GM18508 (cell line): ENCODE results near the gene BRWD1.

Experiments used
- ATAC-seq: cut with Tn5 transposase; IDR thresholded peaks from one replicate; pipeline ENCODE4 v1.9.1; 2021; ENCODE audit warnings: moderate number of reproducible peaks; ENCODE audit not compliant: insufficient read depth, unreplicated experiment

The BRWD1 gene

DNA sequence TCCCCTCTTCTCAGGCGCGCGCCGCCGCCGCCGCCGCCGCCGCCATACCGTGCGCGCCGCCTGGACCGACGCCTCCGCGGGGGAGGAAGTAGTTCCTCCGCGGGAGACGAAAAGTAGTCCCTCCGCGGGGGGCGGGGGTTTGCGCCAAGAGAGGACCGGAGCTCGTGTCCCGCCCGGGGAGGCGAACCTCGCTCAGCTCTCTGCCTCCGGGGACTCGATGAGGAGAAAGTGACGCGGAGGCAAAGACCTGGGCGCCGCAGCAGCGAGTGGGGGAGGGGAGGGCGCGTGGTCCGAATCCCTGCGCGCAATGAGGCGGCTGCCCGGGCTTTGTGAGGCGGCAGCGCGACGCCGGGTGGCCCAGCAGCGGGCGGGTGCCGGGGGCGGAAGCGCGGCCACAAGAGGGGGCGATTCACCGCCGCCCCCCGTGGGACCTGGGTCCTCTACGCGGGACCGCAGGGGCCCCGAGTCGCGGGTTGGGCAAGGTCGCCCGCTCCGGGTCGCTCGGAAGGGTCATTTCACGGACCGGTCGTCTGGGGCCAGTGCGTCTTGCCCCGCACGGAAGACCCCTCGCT is at the start of gene BRWD1:
Gene BRWD1 (minus strand): TSS at position 62 of the 572 bp plus-strand sequence. CDS start 141 bp downstream, outside the sequence.
- ATAC-seq, result no peak

GRCh38 chr21:39362733-39363132 is 49.3 kb upstream of the BRWD1 start:
- no peak for ATAC-seq

DNA sequence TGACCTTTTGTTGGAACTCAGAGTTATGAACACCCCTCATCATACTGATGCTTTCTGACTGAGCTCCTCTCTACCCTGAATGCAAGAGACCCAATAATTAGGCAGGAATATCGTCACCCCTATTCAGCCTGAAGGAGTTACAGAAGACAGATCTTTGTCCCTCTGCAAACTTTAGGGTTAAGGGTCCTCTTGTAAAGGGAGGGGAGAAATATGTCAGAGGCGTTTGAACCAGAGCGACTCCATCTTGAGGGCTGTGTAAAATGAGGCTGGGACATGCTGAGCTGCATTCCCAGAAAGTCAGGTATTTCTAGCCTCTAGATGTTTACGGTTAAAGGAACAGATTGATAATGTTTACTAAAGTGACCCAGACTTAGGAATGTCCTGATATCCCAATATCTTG is 46.0 kb upstream of the BRWD1 start:
- no peak for ATAC-seq

- no peak for ATAC-seq
Observed at GRCh38 chr21:39353295-39353694, 39.9 kb upstream of the BRWD1 start.

DNA sequence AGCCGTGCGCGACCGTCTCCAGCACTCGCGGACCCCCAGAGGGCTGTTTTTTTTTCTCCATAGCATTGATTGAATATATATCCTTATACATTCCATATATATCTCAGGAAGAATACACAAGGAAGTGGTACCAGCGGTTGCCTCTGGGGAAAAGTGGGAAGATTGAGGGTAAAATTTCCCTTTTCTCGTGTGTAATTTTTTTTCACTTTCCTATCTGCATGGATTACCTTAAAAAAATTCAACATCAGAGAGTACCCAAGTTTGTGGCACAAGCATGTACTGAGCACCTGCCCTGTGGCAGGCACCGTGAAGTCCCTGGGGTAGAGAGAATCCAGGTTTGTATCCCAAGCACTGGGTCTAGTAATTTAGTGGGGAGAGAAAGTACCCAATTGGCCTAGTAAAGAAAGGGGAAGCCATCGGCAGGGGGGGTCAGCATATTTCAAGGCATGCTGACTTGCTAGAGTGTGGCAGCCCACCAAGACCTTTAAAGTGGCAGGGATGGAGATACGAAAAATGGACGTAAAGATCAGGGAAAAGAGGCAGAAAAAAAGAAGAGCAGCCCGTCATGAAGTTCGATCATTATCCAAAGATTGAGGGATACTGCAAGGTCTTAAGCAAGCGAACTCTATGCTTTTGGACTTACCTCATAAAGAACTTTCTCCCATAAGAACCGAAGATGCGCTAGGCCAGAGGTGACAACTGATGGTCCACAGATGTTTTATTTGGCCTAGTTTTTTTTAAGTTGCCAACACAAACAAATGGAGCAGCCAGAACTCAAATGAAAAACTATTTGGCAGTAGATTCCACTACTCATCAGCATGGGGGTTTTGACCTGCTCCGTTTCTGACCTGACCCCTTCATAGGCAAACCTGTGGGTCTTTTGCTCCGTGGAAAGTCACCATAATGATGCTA is 36.9 kb upstream of the BRWD1 start:
- ATAC-seq, result no peak

DNA sequence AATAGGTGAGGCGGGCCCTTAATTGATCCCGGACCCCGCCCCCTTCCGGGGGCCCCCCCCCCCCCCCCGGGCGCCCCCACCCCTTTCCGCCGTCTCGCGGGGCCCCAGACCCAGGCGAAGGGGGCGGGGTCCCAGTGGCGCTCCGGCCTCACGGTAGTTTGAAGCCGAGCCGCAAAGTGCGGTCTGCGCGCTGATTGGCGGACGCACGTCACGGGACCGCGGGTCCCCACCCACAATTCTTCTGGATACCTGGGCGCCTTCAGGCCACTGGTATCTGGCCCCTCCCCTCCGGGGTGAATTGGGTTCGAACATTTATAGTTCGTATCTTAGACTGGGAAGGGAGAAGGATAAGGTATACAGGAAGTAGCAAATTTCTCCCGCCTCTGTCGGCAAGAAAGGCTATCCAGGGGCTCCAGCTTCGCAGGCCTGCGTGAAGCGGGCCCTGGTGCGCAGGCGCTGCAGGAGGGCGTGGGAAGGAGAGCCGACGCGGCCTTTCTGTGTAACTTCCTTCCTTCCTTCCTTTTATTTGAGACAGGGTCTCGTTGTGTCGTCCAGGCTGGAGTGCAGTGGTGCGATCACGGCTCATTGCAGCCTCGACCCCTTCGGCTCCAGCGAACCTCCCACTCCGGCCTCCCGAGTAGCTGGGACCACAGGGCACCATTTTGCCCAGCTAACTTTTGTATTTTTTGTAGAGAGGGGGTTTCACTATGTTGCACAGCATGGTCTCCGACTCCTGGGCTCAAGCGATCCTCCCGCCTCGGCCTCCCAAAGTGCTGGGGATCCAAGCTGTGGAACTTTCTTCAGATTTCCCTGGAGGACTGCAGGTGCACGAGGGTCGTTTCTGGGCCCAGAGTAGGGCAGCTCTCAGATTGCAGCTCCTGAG is 36.0 kb upstream of the BRWD1 start:
- peak; percentile 61 for ATAC-seq

GRCh38 chr21:39348355-39349210 is 35.2 kb upstream of the BRWD1 start, which contains the start of gene HMGN1:
Gene HMGN1 (minus strand): TSS chr21:39349088. CDS start chr21:39348917, 171 bp downstream.
- ATAC-seq, result peak; percentile 28

DNA sequence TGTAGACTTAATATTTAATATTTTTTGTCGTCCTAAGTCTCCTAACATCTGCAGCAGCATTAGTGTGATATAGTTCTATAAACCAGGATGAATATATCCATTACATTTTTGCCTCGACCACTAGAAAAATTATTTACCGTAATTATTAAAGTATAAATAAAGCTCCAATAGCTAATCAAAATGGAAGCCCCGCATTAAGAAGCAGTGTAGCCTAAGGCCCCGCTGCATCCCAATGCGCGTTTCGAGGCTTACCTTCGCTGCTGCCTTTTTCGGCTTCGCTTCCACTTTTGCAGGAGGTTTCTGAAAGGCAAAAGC is 34.6 kb upstream of the BRWD1 start:
- ATAC-seq, result no peak

- no peak for ATAC-seq
Observed at GRCh38 chr21:39347537-39347936, 34.1 kb upstream of the BRWD1 start.

- no peak for ATAC-seq
Observed at GRCh38 chr21:39346671-39347331, 33.4 kb upstream of the BRWD1 start.

DNA sequence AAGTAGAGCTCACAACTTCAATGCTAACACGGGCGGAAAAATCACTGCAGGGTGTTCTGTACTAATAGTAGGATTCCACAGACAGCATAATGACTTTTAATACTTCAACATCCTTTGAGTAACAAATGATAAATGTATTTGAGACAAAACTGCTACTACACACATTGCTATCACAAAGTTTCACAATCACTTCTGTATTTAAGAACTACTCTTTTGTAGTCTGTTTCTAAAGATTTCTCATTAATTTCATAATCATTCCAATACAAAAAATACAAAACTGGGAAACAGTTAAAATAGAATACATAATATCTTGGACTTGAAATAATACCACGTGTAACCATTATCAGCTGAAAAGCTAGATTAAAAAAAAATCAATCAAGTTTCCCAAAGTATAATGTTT is 32.8 kb upstream of the BRWD1 start:
- ATAC-seq, result no peak

GRCh38 chr21:39345440-39345839 is 32.0 kb upstream of the BRWD1 start:
- ATAC-seq, result no peak

- no peak for ATAC-seq
Observed at GRCh38 chr21:39344848-39345247, 31.4 kb upstream of the BRWD1 start.

- no peak for ATAC-seq
Observed at GRCh38 chr21:39341249-39341923, 28.0 kb upstream of the BRWD1 start.

DNA sequence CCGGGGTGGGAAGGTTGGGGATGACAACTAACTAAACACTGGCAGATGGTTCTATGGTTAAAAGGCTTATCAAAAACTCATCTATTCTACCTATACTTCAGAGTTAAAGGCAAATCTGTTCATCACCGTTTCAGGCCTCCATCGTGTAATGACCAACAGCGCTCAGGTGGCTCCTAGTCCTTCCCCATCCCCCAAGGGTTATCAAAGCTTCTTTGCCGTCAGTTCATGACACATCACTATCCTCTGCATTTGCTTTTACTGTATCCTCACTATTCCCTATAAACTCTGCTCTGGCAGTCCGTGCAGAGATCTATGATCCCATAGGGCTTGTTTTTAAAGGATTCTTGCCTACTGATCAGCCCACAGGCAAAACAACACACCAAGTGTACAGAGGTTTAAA is 27.3 kb upstream of the BRWD1 start:
- no peak for ATAC-seq

GRCh38 chr21:39339231-39339630 is 25.8 kb upstream of the BRWD1 start:
- ATAC-seq, result no peak

DNA sequence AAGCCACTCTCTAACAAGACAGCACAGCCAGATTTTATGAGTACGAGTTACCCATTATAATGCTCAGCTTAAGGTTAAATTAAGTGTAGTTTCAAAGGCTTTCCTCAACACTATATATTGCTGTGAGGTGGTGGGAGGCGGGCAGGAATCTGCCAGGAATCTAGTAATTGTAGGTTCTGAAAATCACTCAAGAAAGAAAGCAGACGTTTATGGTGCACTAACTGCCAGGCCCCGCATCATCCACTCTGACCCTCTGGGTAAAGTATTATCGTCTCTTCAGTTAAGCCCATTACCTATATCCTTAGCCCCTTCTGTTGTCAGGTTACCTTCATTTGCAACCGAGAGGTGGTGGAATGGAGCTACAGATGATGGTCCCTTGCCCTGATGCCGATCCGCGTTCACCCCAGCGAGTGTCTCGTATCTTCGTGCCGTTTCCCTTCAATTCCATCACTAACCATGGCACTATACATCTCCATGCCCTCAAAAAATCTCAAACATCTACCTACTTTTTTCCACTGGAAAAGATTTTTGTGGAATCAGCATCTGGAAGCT is 23.1 kb upstream of the BRWD1 start:
- ATAC-seq, result no peak

- no peak for ATAC-seq
Observed at GRCh38 chr21:39334611-39335010, 21.2 kb upstream of the BRWD1 start.

- ATAC-seq, result no peak
Observed at GRCh38 chr21:39332175-39332574, 18.7 kb upstream of the BRWD1 start.
